Measurements from ENCODE around the gene POLG2. TPM values are rescaled to one million over a fixed set of nuclear protein-coding genes. Genes with fewer than 3 reads are reported as not detected.

Gene POLG2
- total and polyA plus RNA-seq, 10 of the 15 experiments (the other 5 are each of a cell fraction or from before 2014, with no cell fraction given), result 10.2 to 27.7 (median 22.2) TPM

GRCh38 chr17:64531955-64532371 lies 35.1 kb upstream of the POLG2 start (continued):
- no peak for TF ChIP-seq SUZ12 (IDR thresholded peaks at IDR 0.05; ENCODE audit: unreplicated experiment)

DNA sequence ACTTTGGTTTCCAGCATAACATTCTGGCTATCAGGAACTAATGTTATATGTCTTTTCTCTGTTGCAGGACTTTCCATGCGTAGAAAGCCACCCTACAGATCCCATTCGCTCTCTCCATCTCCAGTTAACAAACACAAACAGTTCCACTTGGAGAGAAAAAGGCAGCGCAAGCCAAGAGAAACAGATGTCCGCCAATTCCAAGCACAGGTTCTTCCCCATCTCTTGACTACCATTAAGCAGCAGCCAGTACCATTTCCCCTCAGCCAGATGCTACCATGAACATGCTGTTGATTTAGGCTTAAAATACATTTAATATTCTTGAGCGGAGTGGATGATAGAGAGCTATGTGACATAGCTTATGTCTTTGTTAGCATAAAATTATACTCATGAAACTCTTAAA lies 32.4 kb upstream of the POLG2 start:
- no peak overlapping the region for H2AFZ ChIP-seq (ENCODE audit: control insufficient read depth, low read depth, low read length)
- BruUV-seq (replicated peaks), result no TSS peak
- no peak for DNase-seq (ENCODE audit: low read depth, low spot score)
- H3K9me3 ChIP-seq (replicated peaks; ENCODE audit: control insufficient read depth, insufficient read depth, low read length), result no peaks in the 10 kb centered on the region
- no peak overlapping the region for H3K4me3 ChIP-seq
- H3K4me2 ChIP-seq (ENCODE audit: control insufficient read depth, insufficient read depth), result no peak overlapping the region
- ChIA-PET SMC1A (ENCODE audit: uncharacterized antibody, unreplicated experiment) (interaction anchor here (2.3 kb wide), 1 partner anchor 110 kb away, joined by 9 read pairs; no protein-coding TSS in a partner anchor), POLR2A (no interaction called here), RAD21 (ENCODE audit: unreplicated experiment) (no interaction called here), CTCF (interaction anchor here (1.2 to 1.4 kb wide), 2 partner anchors 120 to 207 kb away, joined by 4 read pairs; no protein-coding TSS in a partner anchor)
- peaks cover 10 to 57% of the 10 kb centered on the region in 2 experiments for H3K36me3 ChIP-seq (ENCODE audit: control insufficient read depth in 2 of 2, insufficient read depth in 2 of 2, low read length in 1 of 2)
- no peaks in the 10 kb centered on the region for H3K27me3 ChIP-seq (replicated peaks in 1 of 2; ENCODE audit: control insufficient read depth in 2 of 2, insufficient read depth in 2 of 2, low read length in 1 of 2)
- no peak for ATAC-seq
- no peaks in the 10 kb centered on the region for H3K79me2 ChIP-seq (ENCODE audit: control insufficient read depth, insufficient read depth, low read length)
- no peak for FAIRE-seq
- no peak overlapping the region for H3K27ac ChIP-seq (ENCODE audit: control insufficient read depth, insufficient read depth)
- in situ Hi-C loops (cut with MboI) (no loop called here), intact Hi-C loops (cut with micrococcal nuclease; ENCODE audit: unreplicated experiment) (no loop called here)
- no peak overlapping the region for H3K9ac ChIP-seq (ENCODE audit: control insufficient read depth, insufficient read depth, low read length)
- WGBS (ENCODE audit: insufficient coverage, insufficient replicate concordance, low lambda C conversion rate, missing lambda C conversion rate), result 100% methylated on average over 5 of the region's 5 CpGs
- no peaks in the 10 kb centered on the region for H3K4me1 ChIP-seq (ENCODE audit: control insufficient read depth, insufficient read depth, low read length)
- no peaks in the 10 kb centered on the region for H4K20me1 ChIP-seq (ENCODE audit: control insufficient read depth, insufficient read depth)
- TF ChIP-seq, protein P1, sequence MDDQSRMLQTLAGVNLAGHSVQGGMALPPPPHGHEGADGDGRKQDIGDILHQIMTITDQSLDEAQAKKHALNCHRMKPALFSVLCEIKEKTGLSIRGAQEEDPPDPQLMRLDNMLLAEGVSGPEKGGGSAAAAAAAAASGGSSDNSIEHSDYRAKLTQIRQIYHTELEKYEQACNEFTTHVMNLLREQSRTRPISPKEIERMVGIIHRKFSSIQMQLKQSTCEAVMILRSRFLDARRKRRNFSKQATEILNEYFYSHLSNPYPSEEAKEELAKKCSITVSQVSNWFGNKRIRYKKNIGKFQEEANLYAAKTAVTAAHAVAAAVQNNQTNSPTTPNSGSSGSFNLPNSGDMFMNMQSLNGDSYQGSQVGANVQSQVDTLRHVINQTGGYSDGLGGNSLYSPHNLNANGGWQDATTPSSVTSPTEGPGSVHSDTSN (IDR thresholded peaks at IDR 0.05; ENCODE audit: insufficient replicate concordance, low read depth, low read length), result no peak
- TF ChIP-seq ZBTB4 (CRISPR knock-in tag; IDR thresholded peaks at IDR 0.05) (no peak), ELK1 (IDR thresholded peaks at IDR 0.05; ENCODE audit: low read depth, low read length) (no peak), MTA2 (IDR thresholded peaks at IDR 0.05; ENCODE audit: low read depth) (no peak), MEF2B (IDR thresholded peaks at IDR 0.05; ENCODE audit: partially characterized antibody, poor library complexity, severe bottlenecking) (no peak), SMAD1 (IDR thresholded peaks at IDR 0.05; ENCODE audit: low read depth, partially characterized antibody) (no peak)
- TF ChIP-seq, protein P2, sequence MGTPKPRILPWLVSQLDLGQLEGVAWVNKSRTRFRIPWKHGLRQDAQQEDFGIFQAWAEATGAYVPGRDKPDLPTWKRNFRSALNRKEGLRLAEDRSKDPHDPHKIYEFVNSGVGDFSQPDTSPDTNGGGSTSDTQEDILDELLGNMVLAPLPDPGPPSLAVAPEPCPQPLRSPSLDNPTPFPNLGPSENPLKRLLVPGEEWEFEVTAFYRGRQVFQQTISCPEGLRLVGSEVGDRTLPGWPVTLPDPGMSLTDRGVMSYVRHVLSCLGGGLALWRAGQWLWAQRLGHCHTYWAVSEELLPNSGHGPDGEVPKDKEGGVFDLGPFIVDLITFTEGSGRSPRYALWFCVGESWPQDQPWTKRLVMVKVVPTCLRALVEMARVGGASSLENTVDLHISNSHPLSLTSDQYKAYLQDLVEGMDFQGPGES (IDR thresholded peaks at IDR 0.05), result no peak
- TF ChIP-seq, protein P3, sequence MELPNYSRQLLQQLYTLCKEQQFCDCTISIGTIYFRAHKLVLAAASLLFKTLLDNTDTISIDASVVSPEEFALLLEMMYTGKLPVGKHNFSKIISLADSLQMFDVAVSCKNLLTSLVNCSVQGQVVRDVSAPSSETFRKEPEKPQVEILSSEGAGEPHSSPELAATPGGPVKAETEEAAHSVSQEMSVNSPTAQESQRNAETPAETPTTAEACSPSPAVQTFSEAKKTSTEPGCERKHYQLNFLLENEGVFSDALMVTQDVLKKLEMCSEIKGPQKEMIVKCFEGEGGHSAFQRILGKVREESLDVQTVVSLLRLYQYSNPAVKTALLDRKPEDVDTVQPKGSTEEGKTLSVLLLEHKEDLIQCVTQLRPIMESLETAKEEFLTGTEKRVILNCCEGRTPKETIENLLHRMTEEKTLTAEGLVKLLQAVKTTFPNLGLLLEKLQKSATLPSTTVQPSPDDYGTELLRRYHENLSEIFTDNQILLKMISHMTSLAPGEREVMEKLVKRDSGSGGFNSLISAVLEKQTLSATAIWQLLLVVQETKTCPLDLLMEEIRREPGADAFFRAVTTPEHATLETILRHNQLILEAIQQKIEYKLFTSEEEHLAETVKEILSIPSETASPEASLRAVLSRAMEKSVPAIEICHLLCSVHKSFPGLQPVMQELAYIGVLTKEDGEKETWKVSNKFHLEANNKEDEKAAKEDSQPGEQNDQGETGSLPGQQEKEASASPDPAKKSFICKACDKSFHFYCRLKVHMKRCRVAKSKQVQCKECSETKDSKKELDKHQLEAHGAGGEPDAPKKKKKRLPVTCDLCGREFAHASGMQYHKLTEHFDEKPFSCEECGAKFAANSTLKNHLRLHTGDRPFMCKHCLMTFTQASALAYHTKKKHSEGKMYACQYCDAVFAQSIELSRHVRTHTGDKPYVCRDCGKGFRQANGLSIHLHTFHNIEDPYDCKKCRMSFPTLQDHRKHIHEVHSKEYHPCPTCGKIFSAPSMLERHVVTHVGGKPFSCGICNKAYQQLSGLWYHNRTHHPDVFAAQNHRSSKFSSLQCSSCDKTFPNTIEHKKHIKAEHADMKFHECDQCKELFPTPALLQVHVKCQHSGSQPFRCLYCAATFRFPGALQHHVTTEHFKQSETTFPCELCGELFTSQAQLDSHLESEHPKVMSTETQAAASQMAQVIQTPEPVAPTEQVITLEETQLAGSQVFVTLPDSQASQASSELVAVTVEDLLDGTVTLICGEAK (IDR thresholded peaks at IDR 0.05; ENCODE audit: borderline replicate concordance), result no peak

Measured in GM12878 (cell line).